Breast epithelium (tissue), 3 donors: ENCODE results near the gene ART1.

Source experiments
- POLR2A ChIP-seq: fragments of 450-650 bp; IDR thresholded peaks from one replicate; pipeline ENCODE4 v1.6.1; 2016; ENCODE audit warnings: antibody characterized with exemption, mild to moderate bottlenecking, moderate library complexity
- POLR2AphosphoS5 ChIP-seq, 3 donors: sonication (generic); formaldehyde crosslinking; IDR thresholded peaks; one replicate each; pipeline ENCODE4 v1.6.1; 2017; ENCODE audit warnings: antibody characterized with exemption in 3 of 3
- TF ChIP-seq, protein P1 (sequence below), 3 donors: fragments of 450-650 bp; IDR thresholded peaks; one replicate each; pipeline ENCODE4 v1.5.1; 2016 to 2017; ENCODE audit warnings: antibody characterized with exemption in 3 of 3, mild to moderate bottlenecking in 3 of 3, moderate library complexity in 3 of 3

DNA sequence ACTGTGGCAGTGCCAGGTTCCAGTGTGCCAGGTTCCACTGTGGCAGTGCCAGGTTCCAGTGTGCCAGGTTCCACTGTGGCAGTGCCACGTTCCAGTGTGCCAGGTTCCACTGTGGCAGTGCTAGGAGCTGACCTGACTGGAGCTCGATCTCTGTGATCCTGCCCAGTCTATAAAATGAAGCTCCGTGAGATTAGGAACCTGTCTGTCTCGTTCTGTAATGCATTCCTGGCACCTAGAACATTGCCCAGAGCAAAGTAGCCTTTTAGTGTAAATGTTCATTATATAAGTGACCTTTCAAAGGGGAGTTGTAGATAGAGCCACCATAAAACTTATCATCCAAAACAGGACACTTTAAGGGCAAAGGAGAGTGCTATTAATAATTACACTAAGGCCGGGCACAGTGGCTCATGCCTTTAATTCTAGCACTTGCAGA, 39.1 kb upstream of the ART1 start:
- TF ChIP-seq, protein P1, sequence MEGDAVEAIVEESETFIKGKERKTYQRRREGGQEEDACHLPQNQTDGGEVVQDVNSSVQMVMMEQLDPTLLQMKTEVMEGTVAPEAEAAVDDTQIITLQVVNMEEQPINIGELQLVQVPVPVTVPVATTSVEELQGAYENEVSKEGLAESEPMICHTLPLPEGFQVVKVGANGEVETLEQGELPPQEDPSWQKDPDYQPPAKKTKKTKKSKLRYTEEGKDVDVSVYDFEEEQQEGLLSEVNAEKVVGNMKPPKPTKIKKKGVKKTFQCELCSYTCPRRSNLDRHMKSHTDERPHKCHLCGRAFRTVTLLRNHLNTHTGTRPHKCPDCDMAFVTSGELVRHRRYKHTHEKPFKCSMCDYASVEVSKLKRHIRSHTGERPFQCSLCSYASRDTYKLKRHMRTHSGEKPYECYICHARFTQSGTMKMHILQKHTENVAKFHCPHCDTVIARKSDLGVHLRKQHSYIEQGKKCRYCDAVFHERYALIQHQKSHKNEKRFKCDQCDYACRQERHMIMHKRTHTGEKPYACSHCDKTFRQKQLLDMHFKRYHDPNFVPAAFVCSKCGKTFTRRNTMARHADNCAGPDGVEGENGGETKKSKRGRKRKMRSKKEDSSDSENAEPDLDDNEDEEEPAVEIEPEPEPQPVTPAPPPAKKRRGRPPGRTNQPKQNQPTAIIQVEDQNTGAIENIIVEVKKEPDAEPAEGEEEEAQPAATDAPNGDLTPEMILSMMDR (IDR thresholded peaks at IDR 0.05): no peak
- TF ChIP-seq POLR2A: no peak
- TF ChIP-seq POLR2AphosphoS5 (IDR thresholded peaks at IDR 0.05): no peak
